GM12878 (cell line): ENCODE data around the gene BAZ2B. TPM values are rescaled to one million over a fixed set of nuclear protein-coding genes. Genes with fewer than 3 reads are reported as not detected.

Experiments
- ATAC-seq: fragments of 200-7000 bp; cut with Tn5 transposase; 3 replicates; pipeline ENCODE4 v1.9.1; 2020; ENCODE audit warnings: mild to moderate bottlenecking, moderate library complexity
- BruUV-seq: library from RNA; stranded (reverse); fragments of 400-500 nt; replicated peaks from 2 replicates; lab custom pipeline; 2021; lab: Mats Ljungman, UMichigan
- CTCF ChIA-PET: fragments of 300-600 bp; sonication (Branson Sonifier 250); formaldehyde crosslinking; extraction: SDS; loops from one replicate; lab custom pipeline; 2021; ENCODE audit warnings: inconsistent platforms; lab: Yijun Ruan, JAX
- POLR2A ChIA-PET: fragments of 350-600 bp; formaldehyde crosslinking; extraction: SDS; loops from one replicate; lab custom pipeline; 2021; ENCODE audit warnings: inconsistent platforms; lab: Charles Lee
- RAD21 ChIA-PET: fragments of 300-600 bp; sonication (Branson Sonifier 250); formaldehyde crosslinking; loops from one replicate; lab custom pipeline; 2023; ENCODE audit warnings: antibody characterized with exemption; ENCODE audit not compliant: unreplicated experiment; lab: Charles Lee
- SMC1A ChIA-PET: fragments of 300-600 bp; sonication (Branson Sonifier 250); formaldehyde crosslinking; loops from one replicate; lab custom pipeline; 2023; ENCODE audit not compliant: unreplicated experiment, uncharacterized antibody; lab: Charles Lee
- DNase-seq: peaks from one replicate; pipeline ENCODE4 v3.0.0-alpha.2; 2011; ENCODE audit warnings: low read depth, low spot score
- FAIRE-seq: peaks from 3 replicates; lab custom pipeline; 2011; peaks lifted over from hg19 to GRCh38; lab: Jason Lieb, UNC
- H2AFZ ChIP-seq: 2 replicates; pipeline ENCODE4 v1.6.0; 2011; ENCODE audit warnings: low read depth, low read length, control low read depth; ENCODE audit not compliant: control insufficient read depth
- H3K27ac ChIP-seq: 2 replicates; pipeline ENCODE4 v1.5.1; 2011; ENCODE audit warnings: control low read depth; ENCODE audit not compliant: control insufficient read depth, insufficient read depth
- H3K27me3 ChIP-seq, 2 experiments: replicated peaks in 1 of 2; 2 replicates each; pipeline versions ENCODE4 v1.6.0 to v1.6.1; 2011; ENCODE audit warnings: low read length in 1 of 2; ENCODE audit not compliant: control insufficient read depth in 2 of 2, insufficient read depth in 2 of 2
- H3K36me3 ChIP-seq, 2 experiments: 2 replicates each; pipeline ENCODE4 v1.5.1; 2011; ENCODE audit warnings: low read length in 1 of 2; ENCODE audit not compliant: control insufficient read depth in 2 of 2, insufficient read depth in 2 of 2
- H3K4me1 ChIP-seq: 2 replicates; pipeline ENCODE4 v1.6.1; 2011; ENCODE audit warnings: mild to moderate bottlenecking, low read length, moderate library complexity, mixed read lengths; ENCODE audit not compliant: control insufficient read depth, insufficient read depth
- H3K4me2 ChIP-seq: 2 replicates; pipeline ENCODE4 v1.6.0; 2011; ENCODE audit warnings: control low read depth; ENCODE audit not compliant: control insufficient read depth, insufficient read depth
- H3K4me3 ChIP-seq: fragments of 200-600 bp; sonication (generic); 2 replicates; pipeline ENCODE4 v1.5.1; 2016
- H3K79me2 ChIP-seq: 2 replicates; pipeline ENCODE4 v1.6.0; 2011; ENCODE audit warnings: low read length; ENCODE audit not compliant: control insufficient read depth, insufficient read depth
- H3K9ac ChIP-seq: 2 replicates; pipeline ENCODE4 v1.8.0; 2011; ENCODE audit warnings: low read length, control low read depth, mixed read lengths; ENCODE audit not compliant: control insufficient read depth, insufficient read depth
- H3K9me3 ChIP-seq: replicated peaks from 3 replicates; pipeline ENCODE4 v1.5.1; 2011; ENCODE audit warnings: mild to moderate bottlenecking, low read length; ENCODE audit not compliant: control insufficient read depth, insufficient read depth
- H4K20me1 ChIP-seq: 2 replicates; pipeline ENCODE4 v1.6.0; 2011; ENCODE audit not compliant: control insufficient read depth, insufficient read depth
- FOS ChIP-seq: IDR thresholded peaks from 3 replicates; pipeline ENCODE4 v1.6.1; 2011; ENCODE audit warnings: borderline replicate concordance; ENCODE audit not compliant: insufficient read length; ENCODE audit errors: extremely low read depth
- NRF1 ChIP-seq: conservative IDR thresholded peaks from 2 replicates; pipeline ENCODE4 v1.6.1; 2011; ENCODE audit warnings: mild to moderate bottlenecking, low read depth, low read length, improper control_type of control experiment
- PML ChIP-seq: IDR thresholded peaks from 2 replicates; pipeline ENCODE4 v1.6.1; 2012; ENCODE audit warnings: low read length, inconsistent platforms
- WGBS: methylation state at CpG from one replicate; pipeline ENCODE4 v1.1.6; 2016; ENCODE audit warnings: low lambda C conversion rate; ENCODE audit not compliant: insufficient replicate concordance, insufficient coverage; ENCODE audit errors: missing lambda C conversion rate; 5-methylcytosine and 5-hydroxymethylcytosine counted together
- in situ Hi-C: fragments of 300-500 bp; cut with MboI; formaldehyde crosslinking; loops from 9 replicates; pipeline ENCODE4 v1.14.3; 2018; ENCODE audit warnings: mixed read lengths
- intact Hi-C: fragments of 100-400 bp; cut with micrococcal nuclease; formaldehyde crosslinking; loops from one replicate; pipeline ENCODE4 v1.14.2; 2022; ENCODE audit not compliant: unreplicated experiment
- polyA plus RNA-seq, 11 experiments: library from polyadenylated mRNA; depleted of rRNA in 4 of 11; unstranded in 6 of 11; stranded (reverse) in 5 of 11; fragments of >200 nt; fragmentation: Nextera tagmentation in 4 of 11; fragmentation: Illumina TruSeq in 1 of 11; extraction: Ambion mirVana in 4 of 11; extraction: Trizol in 1 of 11; gene quantifications; 1 replicate in 1 of 11; 2 replicates in 10 of 11; pipeline versions ENCODE4 v1.2.1 to v1.2.3, GENCODE V29; 2011 to 2016; ENCODE audit warnings: inconsistent platforms in 2 of 11, missing spikeins in 2 of 11, low read depth in 1 of 11
- total RNA-seq, 4 experiments: library from RNA; depleted of rRNA in 3 of 4; stranded (reverse); fragments of >200 nt in 3 of 4; fragmentation: Illumina TruSeq in 1 of 4; extraction: Trizol in 1 of 4; gene quantifications; 2 replicates each; pipeline versions ENCODE4 v1.2.1 to v1.2.3, GENCODE V29; 2013 to 2021
- TF ChIP-seq, protein P1 (sequence below): fragments of 450-650 bp; conservative IDR thresholded peaks from 2 replicates; pipeline ENCODE4 v1.6.1; 2017; ENCODE audit warnings: mild to moderate bottlenecking, moderate library complexity
- TF ChIP-seq, protein P2 (sequence below): fragments of 450-650 bp; IDR thresholded peaks from 2 replicates; pipeline ENCODE4 v1.6.1; 2014; ENCODE audit warnings: mild to moderate bottlenecking

Gene BAZ2B
- total and polyA plus RNA-seq, 10 of the 15 experiments (the other 5 are each of a cell fraction or from before 2014, with no cell fraction given), result 8.8 to 49.7 (median 24.7) TPM

DNA sequence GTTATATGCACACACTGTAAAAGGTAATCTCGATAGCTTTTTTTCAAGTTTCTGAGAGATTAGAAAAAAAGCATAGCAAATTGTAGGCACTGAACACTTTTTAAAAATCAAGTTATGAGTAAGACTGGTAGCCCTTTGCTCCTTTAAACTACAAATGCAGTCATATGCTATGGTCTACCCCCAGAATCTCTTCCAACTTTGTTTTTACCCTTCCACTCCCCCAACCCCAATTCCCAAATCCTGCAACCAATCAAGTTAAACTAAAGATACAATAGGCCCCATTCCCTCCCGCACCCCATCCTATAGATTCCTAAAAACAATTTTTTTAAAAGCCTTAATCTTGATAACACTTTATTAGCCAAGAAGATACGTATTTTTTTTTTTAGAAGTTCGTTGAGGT, 752 bp upstream of the BAZ2B start:
- no peaks in the 10 kb centered on the region for H3K36me3 ChIP-seq
- H3K27ac ChIP-seq, result no peak overlapping the region
- peaks cover 28% of the 10 kb centered on the region for H3K79me2 ChIP-seq
- FAIRE-seq, result no peak
- H3K4me1 ChIP-seq, result no peaks in the 10 kb centered on the region; the same call in 1 of the 2 replicates
- no peak overlapping the region for H3K4me3 ChIP-seq
- H3K9me3 ChIP-seq, result no peaks in the 10 kb centered on the region
- in situ Hi-C loops, result no loop called here
- BruUV-seq, result no TSS peak
- SMC1A ChIA-PET, result interaction anchor here (0.6 to 1.0 kb wide), 2 partner anchors 10 to 189 kb away, joined by 3 to 5 read pairs; no protein-coding TSS in a partner anchor
- WGBS, result 83% methylated on average over 4 of the region's 4 CpGs
- intact Hi-C loops, result loop anchor here (5.0 to 10.0 kb wide), 3 partner anchors 100 to 348 kb away; no protein-coding TSS in a partner anchor
- H2AFZ ChIP-seq, result no peak overlapping the region
- H4K20me1 ChIP-seq, result no peaks in the 10 kb centered on the region
- TF ChIP-seq, protein P1, sequence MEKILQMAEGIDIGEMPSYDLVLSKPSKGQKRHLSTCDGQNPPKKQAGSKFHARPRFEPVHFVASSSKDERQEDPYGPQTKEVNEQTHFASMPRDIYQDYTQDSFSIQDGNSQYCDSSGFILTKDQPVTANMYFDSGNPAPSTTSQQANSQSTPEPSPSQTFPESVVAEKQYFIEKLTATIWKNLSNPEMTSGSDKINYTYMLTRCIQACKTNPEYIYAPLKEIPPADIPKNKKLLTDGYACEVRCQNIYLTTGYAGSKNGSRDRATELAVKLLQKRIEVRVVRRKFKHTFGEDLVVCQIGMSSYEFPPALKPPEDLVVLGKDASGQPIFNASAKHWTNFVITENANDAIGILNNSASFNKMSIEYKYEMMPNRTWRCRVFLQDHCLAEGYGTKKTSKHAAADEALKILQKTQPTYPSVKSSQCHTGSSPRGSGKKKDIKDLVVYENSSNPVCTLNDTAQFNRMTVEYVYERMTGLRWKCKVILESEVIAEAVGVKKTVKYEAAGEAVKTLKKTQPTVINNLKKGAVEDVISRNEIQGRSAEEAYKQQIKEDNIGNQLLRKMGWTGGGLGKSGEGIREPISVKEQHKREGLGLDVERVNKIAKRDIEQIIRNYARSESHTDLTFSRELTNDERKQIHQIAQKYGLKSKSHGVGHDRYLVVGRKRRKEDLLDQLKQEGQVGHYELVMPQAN, result no peak
- TF ChIP-seq, protein P2, sequence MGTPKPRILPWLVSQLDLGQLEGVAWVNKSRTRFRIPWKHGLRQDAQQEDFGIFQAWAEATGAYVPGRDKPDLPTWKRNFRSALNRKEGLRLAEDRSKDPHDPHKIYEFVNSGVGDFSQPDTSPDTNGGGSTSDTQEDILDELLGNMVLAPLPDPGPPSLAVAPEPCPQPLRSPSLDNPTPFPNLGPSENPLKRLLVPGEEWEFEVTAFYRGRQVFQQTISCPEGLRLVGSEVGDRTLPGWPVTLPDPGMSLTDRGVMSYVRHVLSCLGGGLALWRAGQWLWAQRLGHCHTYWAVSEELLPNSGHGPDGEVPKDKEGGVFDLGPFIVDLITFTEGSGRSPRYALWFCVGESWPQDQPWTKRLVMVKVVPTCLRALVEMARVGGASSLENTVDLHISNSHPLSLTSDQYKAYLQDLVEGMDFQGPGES, result no peak
- TF ChIP-seq FOS, result no peak
- 0 out of 2 replicates have a peak, but pooled peaks have one; percentile 6 for TF ChIP-seq PML
- TF ChIP-seq NRF1, result no peak
- TF ChIP-seq, all 136 proteins: peak for 1
- H3K4me2 ChIP-seq, result no peak overlapping the region
- no peak for DNase-seq
- RAD21 ChIA-PET, result no interaction called here
- CTCF ChIA-PET, result interaction anchor here (0.7 to 1.5 kb wide), 5 partner anchors 11 to 350 kb away, joined by 3 to 4 read pairs (median 3); no protein-coding TSS in a partner anchor
- no peak for ATAC-seq
- no peak overlapping the region for H3K9ac ChIP-seq
- no peaks in the 10 kb centered on the region for H3K27me3 ChIP-seq
- POLR2A ChIA-PET, result no interaction called here
